ENCODE results near the gene FFAR2. TPM values are rescaled to one million over a fixed set of nuclear protein-coding genes. Genes with fewer than 3 reads are reported as not detected.

The FFAR2 gene
- total and polyA plus RNA-seq, 10 donors = 0.89 to 53.5 (median 9.7) TPM

- intact Hi-C loops (cut with DNase I; ENCODE audit: low total_unique reads) = no loop called here
- Histone ChIP-seq H3K9me3 (no peaks in the 10 kb centered on the region), H3K36me3 (no peaks in the 10 kb centered on the region), H3K27ac (no peak overlapping the region), H3K27me3 (replicated peaks in 1 of 7) (no peaks in the 10 kb centered on the region), H3K4me1 (no peaks in the 10 kb centered on the region), H3K4me3 (no peak overlapping the region)
- DNase-seq = no peak
- WGBS, 5 donors = 66 to 73% (median 70%) methylated on average over 4 of the region's 4 CpGs
- TF ChIP-seq POLR2AphosphoS5 (IDR thresholded peaks at IDR 0.05) (no peak), CTCF (IDR thresholded peaks at IDR 0.05 in 8 of 11, conservative IDR thresholded peaks at IDR 0.05 in 3 of 11) (no peak), POLR2A (IDR thresholded peaks at IDR 0.05) (no peak)
Observed at GRCh38 chr19:35476149-35476548, 28.1 kb downstream of the FFAR2 start.

- intact Hi-C loops (cut with DNase I; ENCODE audit: low total_unique reads) = no loop called here
- H3K36me3 ChIP-seq = no peaks in the 10 kb centered on the region
- peak; percentile 34 for DNase-seq
- peaks cover 0 to 3% (median 0%) of the 10 kb centered on the region in 6 donors for H3K4me1 ChIP-seq
- H3K4me3 ChIP-seq = no peak overlapping the region
- no peak for TF ChIP-seq POLR2AphosphoS5 (IDR thresholded peaks at IDR 0.05)
- TF ChIP-seq CTCF (IDR thresholded peaks at IDR 0.05 in 8 of 11, conservative IDR thresholded peaks at IDR 0.05 in 3 of 11) = no peak
- no peak for TF ChIP-seq POLR2A (IDR thresholded peaks at IDR 0.05)
- WGBS, 5 donors = 87 to 92% (median 88%) methylated on average over 21 of the region's 21 CpGs
- peaks cover 0 to 7% (median 0%) of the 10 kb centered on the region in 7 donors for H3K27me3 ChIP-seq (replicated peaks in 1 of 7)
- no peak overlapping the region for H3K27ac ChIP-seq
- peaks cover 0 to 4% (median 0%) of the 10 kb centered on the region in 8 donors for H3K9me3 ChIP-seq
Observed at GRCh38 chr19:35478794-35479677, 31.0 kb downstream of the FFAR2 start.

GRCh38 chr19:35483089-35483488 is 35.0 kb downstream of the FFAR2 start:
- 73 to 82% (median 79%) methylated on average over 5 of the region's 5 CpGs for WGBS, 5 donors
- Histone ChIP-seq H3K4me3 (no peak overlapping the region), H3K36me3 (no peaks in the 10 kb centered on the region), H3K27ac (no peak overlapping the region), H3K9me3 (peaks cover 0 to 4% (median 0%) of the 10 kb centered on the region in 8 donors), H3K4me1 (peaks cover 0 to 13% (median 0%) of the 10 kb centered on the region in 6 donors), H3K27me3 (replicated peaks in 1 of 7) (peaks cover 0 to 7% (median 0%) of the 10 kb centered on the region in 7 donors)
- TF ChIP-seq CTCF (IDR thresholded peaks at IDR 0.05 in 8 of 11, conservative IDR thresholded peaks at IDR 0.05 in 3 of 11) = no peak
- no peak for TF ChIP-seq POLR2AphosphoS5 (IDR thresholded peaks at IDR 0.05)
- TF ChIP-seq POLR2A (IDR thresholded peaks at IDR 0.05) = no peak
- intact Hi-C loops (cut with DNase I; ENCODE audit: low total_unique reads) = no loop called here
- peak; percentile 47 for DNase-seq

Measured in spleen (tissue), 11 donors.